Body of pancreas (tissue), 4 donors: Measurements from ENCODE around the gene DNER.
"Not testable (repeated sequence)": the region's sequence is repeated elsewhere in the genome, so short reads cannot be mapped to it uniquely, and the experiment has no call there.

Source experiments
- POLR2A ChIP-seq, 3 donors: fragments of 450-650 bp; IDR thresholded peaks; one replicate each; pipeline ENCODE4 v1.6.1; 2016; ENCODE audit warnings: antibody characterized with exemption in 3 of 3, mild to moderate bottlenecking in 2 of 3
- TF ChIP-seq, protein P1 (sequence below), 7 experiments: fragments of 450-650 bp in 4 of 7; fragments of 200-600 bp in 3 of 7; sonication (generic) in 3 of 7; IDR thresholded peaks; one replicate each; pipeline ENCODE4 v1.5.1; 2016 to 2019; ENCODE audit warnings: antibody characterized with exemption in 7 of 7

DNA sequence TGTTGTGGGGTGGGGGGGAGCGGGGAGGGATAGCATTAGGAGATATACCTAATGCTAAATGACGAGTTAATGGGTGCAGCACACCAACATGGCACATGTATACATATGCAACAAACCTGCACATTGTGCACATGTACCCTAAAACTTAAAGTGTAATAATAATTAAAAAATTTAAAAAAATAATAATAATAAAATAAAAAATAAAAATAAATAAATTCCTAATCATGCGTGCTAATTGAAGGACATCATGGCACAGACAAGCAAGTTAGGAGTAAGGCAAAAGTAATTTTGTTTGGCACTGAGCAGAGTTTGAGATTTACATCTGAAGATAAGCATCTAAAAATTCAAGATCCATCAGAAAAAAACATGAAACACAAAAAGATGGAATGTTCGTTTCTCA is 100.3 kb downstream of the DNER start:
- TF ChIP-seq, protein P1, sequence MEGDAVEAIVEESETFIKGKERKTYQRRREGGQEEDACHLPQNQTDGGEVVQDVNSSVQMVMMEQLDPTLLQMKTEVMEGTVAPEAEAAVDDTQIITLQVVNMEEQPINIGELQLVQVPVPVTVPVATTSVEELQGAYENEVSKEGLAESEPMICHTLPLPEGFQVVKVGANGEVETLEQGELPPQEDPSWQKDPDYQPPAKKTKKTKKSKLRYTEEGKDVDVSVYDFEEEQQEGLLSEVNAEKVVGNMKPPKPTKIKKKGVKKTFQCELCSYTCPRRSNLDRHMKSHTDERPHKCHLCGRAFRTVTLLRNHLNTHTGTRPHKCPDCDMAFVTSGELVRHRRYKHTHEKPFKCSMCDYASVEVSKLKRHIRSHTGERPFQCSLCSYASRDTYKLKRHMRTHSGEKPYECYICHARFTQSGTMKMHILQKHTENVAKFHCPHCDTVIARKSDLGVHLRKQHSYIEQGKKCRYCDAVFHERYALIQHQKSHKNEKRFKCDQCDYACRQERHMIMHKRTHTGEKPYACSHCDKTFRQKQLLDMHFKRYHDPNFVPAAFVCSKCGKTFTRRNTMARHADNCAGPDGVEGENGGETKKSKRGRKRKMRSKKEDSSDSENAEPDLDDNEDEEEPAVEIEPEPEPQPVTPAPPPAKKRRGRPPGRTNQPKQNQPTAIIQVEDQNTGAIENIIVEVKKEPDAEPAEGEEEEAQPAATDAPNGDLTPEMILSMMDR (IDR thresholded peaks at IDR 0.05) = not testable (repeated sequence)
- TF ChIP-seq POLR2A (IDR thresholded peaks at IDR 0.05) = not testable (repeated sequence)
